ENCODE measurements around the gene MMP24. TPM values are rescaled to one million over a fixed set of nuclear protein-coding genes. Genes with fewer than 3 reads are reported as not detected.
A peak's percentile ranks its signal among the peaks of the same experiment; 100 is the strongest.

MMP24 gene
- total RNA-seq, 2 donors from 2014 or later = 0.96 to 1.7 TPM

- H3K4me3 ChIP-seq = no peak overlapping the region
- intact Hi-C loops (cut with DNase I) = loop anchor here (5.0 kb wide), 1 partner anchor 397 kb away; the partner anchor contains the start of gene ACSS2
- peaks cover 17% of the 10 kb centered on the region for H3K4me1 ChIP-seq (replicated peaks)
- DNase-seq (ENCODE audit: low spot score) = no peak
- H3K27ac ChIP-seq = no peak overlapping the region
- no peaks in the 10 kb centered on the region for H3K27me3 ChIP-seq (replicated peaks; ENCODE audit: insufficient read depth)
- no peaks in the 10 kb centered on the region for H3K9me3 ChIP-seq
- no peak for TF ChIP-seq POLR2A (IDR thresholded peaks at IDR 0.05)
- TF ChIP-seq CTCF (IDR thresholded peaks at IDR 0.05) = no peak
- TF ChIP-seq POLR2AphosphoS5 (IDR thresholded peaks at IDR 0.05) = no peak
- no peaks in the 10 kb centered on the region for H3K36me3 ChIP-seq
- 91% methylated on average over 19 of the region's 24 CpGs for WGBS
Observed at GRCh38 chr20:35274172-35275092, 47.9 kb downstream of the MMP24 start.

GRCh38 chr20:35275741-35276251 is 49.3 kb downstream of the MMP24 start:
- no peak overlapping the region for H3K4me3 ChIP-seq
- WGBS = 84% methylated on average over 12 of the region's 12 CpGs
- peaks cover 17% of the 10 kb centered on the region for H3K4me1 ChIP-seq (replicated peaks)
- DNase-seq (ENCODE audit: low spot score) = no peak
- TF ChIP-seq CTCF (IDR thresholded peaks at IDR 0.05) (no peak), POLR2AphosphoS5 (IDR thresholded peaks at IDR 0.05) (no peak), POLR2A (IDR thresholded peaks at IDR 0.05) (no peak)
- no peak overlapping the region for H3K27ac ChIP-seq
- intact Hi-C loops (cut with DNase I) = loop anchor here (5.0 kb wide), 1 partner anchor 398 kb away; the partner anchor contains the start of gene ACSS2
- no peaks in the 10 kb centered on the region for H3K9me3 ChIP-seq
- no peaks in the 10 kb centered on the region for H3K36me3 ChIP-seq
- no peaks in the 10 kb centered on the region for H3K27me3 ChIP-seq (replicated peaks; ENCODE audit: insufficient read depth)

GRCh38 chr20:35276408-35276807 is 49.9 kb downstream of the MMP24 start:
- H3K9me3 ChIP-seq = no peaks in the 10 kb centered on the region
- TF ChIP-seq CTCF (IDR thresholded peaks at IDR 0.05) (no peak), POLR2A (IDR thresholded peaks at IDR 0.05) (no peak), POLR2AphosphoS5 (IDR thresholded peaks at IDR 0.05) (no peak)
- peaks cover 17% of the 10 kb centered on the region for H3K4me1 ChIP-seq (replicated peaks)
- peak overlapping the region in 1 of 2 donors; percentile 92 for H3K27ac ChIP-seq
- no peak for DNase-seq (ENCODE audit: low spot score)
- 82% methylated on average over 6 of the region's 6 CpGs for WGBS
- intact Hi-C loops (cut with DNase I) = loop anchor here (5.0 kb wide), 1 partner anchor 399 kb away; the partner anchor contains the start of gene ACSS2
- no peak overlapping the region for H3K4me3 ChIP-seq
- H3K36me3 ChIP-seq = no peaks in the 10 kb centered on the region
- H3K27me3 ChIP-seq (replicated peaks; ENCODE audit: insufficient read depth) = no peaks in the 10 kb centered on the region

GRCh38 chr20:35277127-35277526 is 50.6 kb downstream of the MMP24 start:
- TF ChIP-seq CTCF (IDR thresholded peaks at IDR 0.05) (no peak), POLR2A (IDR thresholded peaks at IDR 0.05) (no peak), POLR2AphosphoS5 (IDR thresholded peaks at IDR 0.05) (no peak)
- intact Hi-C loops (cut with DNase I) = loop anchor here (5.0 kb wide), 1 partner anchor 400 kb away; the partner anchor contains the start of gene ACSS2

More at GRCh38 chr20:35277127-35277526, 50.6 kb downstream of the MMP24 start:
- no peaks in the 10 kb centered on the region for H3K27me3 ChIP-seq (replicated peaks; ENCODE audit: insufficient read depth)
- H3K36me3 ChIP-seq = no peaks in the 10 kb centered on the region
- 12% methylated on average over 10 of the region's 10 CpGs for WGBS
- H3K9me3 ChIP-seq = no peaks in the 10 kb centered on the region
- peak overlapping the region; percentile 92 to 95 for H3K27ac ChIP-seq
- no peak for DNase-seq (ENCODE audit: low spot score)
- H3K4me3 ChIP-seq = peak overlapping the region; percentile 72 to 91
- peaks cover 17% of the 10 kb centered on the region for H3K4me1 ChIP-seq (replicated peaks)

All from prostate gland (tissue), 2 donors.